ENCODE results near the gene GNB2. TPM values are rescaled to one million over a fixed set of nuclear protein-coding genes. Genes with fewer than 3 reads are reported as not detected.

The GNB2 gene
- total RNA-seq, 1 donor from 2014 or later = 61.2 TPM

DNA sequence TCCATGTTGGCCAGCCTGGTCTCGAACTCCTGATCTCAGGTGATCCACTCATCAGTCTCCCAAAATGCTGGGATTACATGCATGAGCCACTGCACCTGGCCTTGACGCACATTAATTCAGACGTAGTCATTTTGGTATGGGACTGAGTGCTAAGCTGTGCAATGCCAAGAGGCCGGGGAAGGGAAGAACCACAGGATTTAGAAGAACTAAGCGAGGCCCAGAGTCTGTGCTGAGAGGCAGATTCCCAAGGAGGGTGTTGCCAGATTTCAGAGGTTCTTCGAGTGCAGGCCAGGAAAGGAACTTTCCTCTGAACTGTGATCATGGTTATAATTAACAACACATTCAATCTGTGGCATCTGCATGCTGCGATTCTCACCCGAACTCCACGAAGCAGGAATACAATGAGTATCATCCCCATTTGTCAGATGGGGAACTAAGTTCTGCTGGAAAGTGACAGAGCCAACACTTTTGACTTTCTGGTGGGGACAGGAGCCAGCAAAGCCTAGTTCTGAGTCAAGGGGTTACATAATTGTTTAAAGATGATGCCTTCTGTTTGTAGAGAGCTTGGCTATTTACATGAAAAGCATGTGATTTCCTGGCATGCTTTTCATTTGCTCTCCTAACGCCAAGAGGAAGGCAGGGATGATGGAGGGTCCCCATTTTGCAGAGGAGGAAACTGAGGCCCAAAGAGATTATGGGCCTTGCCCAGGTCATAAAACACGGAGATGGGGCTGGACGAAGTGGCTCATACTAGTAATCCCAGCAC, 53.6 kb downstream of the GNB2 start:
- no peak for DNase-seq (ENCODE audit: low read depth in 2 of 2)

DNA sequence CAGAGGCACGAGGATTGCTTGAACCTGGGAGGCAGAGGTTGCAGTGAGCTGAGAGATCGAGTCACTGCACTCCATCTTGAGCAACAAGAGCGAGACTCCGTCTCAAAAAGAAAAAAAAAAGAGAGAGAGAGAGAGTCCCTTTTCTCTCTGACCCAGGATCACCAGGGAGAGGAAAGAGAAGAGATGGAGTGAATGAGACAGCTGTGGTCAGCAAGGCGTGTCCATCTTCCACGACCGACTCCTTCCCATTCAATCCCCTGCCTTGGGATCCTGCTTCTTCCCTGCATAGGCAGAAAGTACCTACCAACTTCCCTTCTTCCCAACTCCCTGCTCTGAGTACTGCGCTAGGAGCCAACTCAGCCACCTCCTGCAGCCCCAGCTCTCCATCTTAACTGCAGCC, 54.7 kb downstream of the GNB2 start:
- DNase-seq (ENCODE audit: low read depth in 2 of 2) = no peak

Other genes starting within 250 kb of the GNB2 start
- gene ZCWPW1, start 245.0 kb upstream of the GNB2 start, total RNA-seq = 0.76 and 0.77 TPM in 2 replicates
- gene MEPCE, start 243.9 kb upstream of the GNB2 start, total RNA-seq = 32.2 and 49.6 TPM in 2 replicates
- gene PPP1R35, start 237.2 kb upstream of the GNB2 start, total RNA-seq = 10.1 and 11.6 TPM in 2 replicates
- 0.39 and 0.76 TPM in 2 replicates for gene SPACDR, start 209.5 kb upstream of the GNB2 start, total RNA-seq
- gene TSC22D4, start 194.5 kb upstream of the GNB2 start, total RNA-seq = 18.5 and 37.6 TPM in 2 replicates
- 2.1 and 3.9 TPM in 2 replicates for gene NYAP1, start 189.8 kb upstream of the GNB2 start, total RNA-seq
- 28.5 and 51.7 TPM in 2 replicates for gene AGFG2, start 134.5 kb upstream of the GNB2 start, total RNA-seq
- 0.13 TPM in 1 of 2 replicates, not detected in the other for gene SAP25, start 99.8 kb upstream of the GNB2 start, total RNA-seq
- gene LRCH4, start 87.6 kb upstream of the GNB2 start, total RNA-seq = 5.1 and 6.1 TPM in 2 replicates
- gene FBXO24, start 87.4 kb upstream of the GNB2 start, total RNA-seq = 0.13 and 0.25 TPM in 2 replicates
- 0.13 and 0.51 TPM in 2 replicates for gene PCOLCE, start 71.4 kb upstream of the GNB2 start, total RNA-seq
- gene MOSPD3, start 61.2 kb upstream of the GNB2 start, total RNA-seq = 6.7 and 6.8 TPM in 2 replicates
- gene TFR2, start 32.2 kb upstream of the GNB2 start, total RNA-seq = 0.13 and 0.26 TPM in 2 replicates
- gene ACTL6B, start 17.3 kb upstream of the GNB2 start, total RNA-seq = not detected in 2 replicates
- 9.0 and 15.2 TPM in 2 replicates for gene GIGYF1, start 20.5 kb downstream of the GNB2 start, total RNA-seq
- gene POP7, start 32.4 kb downstream of the GNB2 start, total RNA-seq = 32.2 and 36.6 TPM in 2 replicates
- gene EPO, start 46.7 kb downstream of the GNB2 start, total RNA-seq = not detected in 2 replicates
- not detected in 2 replicates for gene ZAN, start 59.9 kb downstream of the GNB2 start, total RNA-seq
- gene EPHB4, start 153.8 kb downstream of the GNB2 start, total RNA-seq = 272 and 378 TPM in 2 replicates
- 28.9 and 38.9 TPM in 2 replicates for gene SLC12A9, start 179.0 kb downstream of the GNB2 start, total RNA-seq
- gene TRIP6, start 193.6 kb downstream of the GNB2 start, total RNA-seq = 43.5 and 46.4 TPM in 2 replicates
- gene SRRT, start 201.4 kb downstream of the GNB2 start, total RNA-seq = 29.2 and 30.0 TPM in 2 replicates
- gene UFSP1, start 216.0 kb downstream of the GNB2 start, total RNA-seq = 1.3 and 2.0 TPM in 2 replicates
- 1.2 and 4.3 TPM in 2 replicates for gene ACHE, start 222.1 kb downstream of the GNB2 start, total RNA-seq

All from dermis microvascular lymphatic vessel endothelial cell (primary cell).